K562 (cell line): ENCODE measurements around the gene WAS. TPM values are rescaled to one million over a fixed set of nuclear protein-coding genes. Genes with fewer than 3 reads are reported as not detected.
"Not testable (repeated sequence)": the region's sequence is repeated elsewhere in the genome, so short reads cannot be mapped to it uniquely, and the experiment has no call there.

ENCODE experiments used
- ATAC-seq: fragments of 200-7000 bp; cut with Tn5 transposase; 3 replicates; pipeline ENCODE4 v1.9.1; 2020; ENCODE audit warnings: moderate library complexity
- BruUV-seq: library from RNA; stranded (reverse); fragments of 400-500 nt; replicated peaks from 2 replicates; lab custom pipeline; 2021; lab: Mats Ljungman, UMichigan
- CTCF ChIA-PET: fragments of 300-600 bp; formaldehyde crosslinking; extraction: SDS; loops from one replicate; lab custom pipeline; 2021; ENCODE audit warnings: low intra/inter-chr PET ratio; lab: Yijun Ruan, JAX
- POLR2A ChIA-PET: fragments of 300-600, 350-650 bp; sonication (Branson Sonifier 250); formaldehyde crosslinking; extraction: SDS; loops from one replicate; lab custom pipeline; 2021; ENCODE audit warnings: antibody characterized with exemption, inconsistent platforms; lab: Yijun Ruan, JAX
- DNase-seq, 4 experiments: peaks; one replicate each; pipeline versions ENCODE4 v3.0.0 to v3.0.0-alpha.2; 2011 to 2018; ENCODE audit warnings: low spot score in 3 of 4, mixed read lengths in 3 of 4; ENCODE audit errors: extremely low read depth in 1 of 4
- FAIRE-seq: peaks from 2 replicates; lab custom pipeline; 2011; peaks lifted over from hg19 to GRCh38; lab: Jason Lieb, UNC
- H2AFZ ChIP-seq: 2 replicates; pipeline ENCODE4 v1.6.0; 2011; ENCODE audit warnings: low read depth, low read length, control low read depth, inconsistent platforms
- H3K27ac ChIP-seq: fragments of 200-600 bp; 3 replicates; pipeline ENCODE4 v1.8.0; 2011; ENCODE audit warnings: low read depth, mild to moderate bottlenecking, control low read depth, inconsistent platforms, low read length, moderate library complexity, mixed read lengths; ENCODE audit errors: extremely low read depth
- H3K27me3 ChIP-seq, 2 experiments: fragments of 300-600 bp in 1 of 2; 2 replicates in 1 of 2; 3 replicates in 1 of 2; pipeline versions ENCODE4 v1.6.0 to v1.8.0; 2011; ENCODE audit warnings: inconsistent platforms in 2 of 2, low read length in 2 of 2, mild to moderate bottlenecking in 1 of 2, mixed read lengths in 1 of 2, moderate library complexity in 1 of 2; ENCODE audit not compliant: control insufficient read depth in 2 of 2, insufficient read depth in 2 of 2
- H3K36me3 ChIP-seq: fragments of 300-600 bp; 3 replicates; pipeline ENCODE4 v1.8.0; 2011; ENCODE audit warnings: mild to moderate bottlenecking, low read length, inconsistent platforms; ENCODE audit not compliant: control insufficient read depth, insufficient read depth
- H3K4me1 ChIP-seq, 2 experiments: fragments of 200-600 bp in 1 of 2; replicated peaks in 1 of 2; 2 replicates in 1 of 2; 3 replicates in 1 of 2; pipeline versions ENCODE4 v1.5.1 to v1.8.0; 2011; ENCODE audit warnings: inconsistent platforms in 2 of 2, low read length in 2 of 2, mild to moderate bottlenecking in 1 of 2, mixed read lengths in 1 of 2, moderate library complexity in 1 of 2; ENCODE audit not compliant: control insufficient read depth in 2 of 2, insufficient read depth in 2 of 2
- H3K4me2 ChIP-seq: 2 replicates; pipeline ENCODE4 v1.6.1; 2011; ENCODE audit warnings: low read length, control low read depth, inconsistent platforms, mixed read lengths; ENCODE audit not compliant: insufficient read depth
- H3K4me3 ChIP-seq: fragments of 200-600 bp; sonication (generic), shearing (Covaris generic); 2 replicates; pipeline ENCODE4 v1.5.1; 2016; ENCODE audit warnings: control low read depth, inconsistent platforms
- H3K79me2 ChIP-seq: fragments of 200-600 bp; 3 replicates; pipeline ENCODE4 v1.8.0; 2011; ENCODE audit warnings: low read length, inconsistent platforms; ENCODE audit not compliant: control insufficient read depth, insufficient read depth
- H3K9ac ChIP-seq, 2 experiments: 2 replicates each; pipeline versions ENCODE4 v1.6.0 to v1.6.1; 2011; ENCODE audit warnings: low read depth in 2 of 2, low read length in 2 of 2, control low read depth in 1 of 2, inconsistent platforms in 1 of 2, mild to moderate bottlenecking in 1 of 2, mixed read lengths in 1 of 2; ENCODE audit not compliant: insufficient read depth in 1 of 2
- H3K9me1 ChIP-seq: one replicate; pipeline ENCODE4 v1.6.0; 2011; ENCODE audit warnings: inconsistent platforms, mild to moderate bottlenecking, low read length, moderate library complexity; ENCODE audit not compliant: control insufficient read depth, insufficient read depth
- H3K9me3 ChIP-seq: replicated peaks from 2 replicates; pipeline ENCODE4 v1.5.1; 2011; ENCODE audit warnings: low read depth, low read length, inconsistent platforms; ENCODE audit not compliant: control insufficient read depth, insufficient read depth
- H4K20me1 ChIP-seq: replicated peaks from 2 replicates; pipeline ENCODE4 v1.6.1; 2011; ENCODE audit warnings: low read length, inconsistent platforms, mixed read lengths; ENCODE audit not compliant: control insufficient read depth, insufficient read depth
- GTF2A2 ChIP-seq: IDR thresholded peaks from 2 replicates; pipeline ENCODE4 v1.6.1; 2016; ENCODE audit warnings: mild to moderate bottlenecking, missing genetic modification characterization, missing compliant biosample characterization
- HDAC8 ChIP-seq: fragments of 450-650 bp; IDR thresholded peaks from 2 replicates; pipeline ENCODE4 v1.6.1; 2016; ENCODE audit warnings: mild to moderate bottlenecking, missing genetic modification characterization, moderate library complexity, missing compliant biosample characterization
- MECOM ChIP-seq: fragments of 250-450 bp; sonication (Bioruptor Pico); IDR thresholded peaks from 2 replicates; pipeline ENCODE4 v1.8.0; 2022; ENCODE audit warnings: inconsistent platforms
- NCOA2 ChIP-seq, 2 experiments: fragments of 450-650 bp; IDR thresholded peaks; 2 replicates each; pipeline ENCODE4 v1.6.1; 2018; ENCODE audit warnings: mild to moderate bottlenecking in 2 of 2, moderate library complexity in 1 of 2; ENCODE audit not compliant: partially characterized antibody in 2 of 2
- SMARCA4 ChIP-seq: fragments of 450-650 bp; IDR thresholded peaks from 2 replicates; pipeline ENCODE4 v1.6.1; 2016
- STAT6 ChIP-seq: sonication (generic); formaldehyde crosslinking; IDR thresholded peaks from 2 replicates; pipeline ENCODE4 v1.8.1; 2023; ENCODE audit warnings: mild to moderate bottlenecking, missing genetic modification reagents
- WGBS: fragments of 100-300 bp; shearing (Covaris generic); methylation state at CpG from one replicate; pipeline ENCODE4 v1.1.6; 2016; ENCODE audit warnings: low coverage, mixed read lengths; ENCODE audit not compliant: insufficient coverage; ENCODE audit errors: missing lambda C conversion rate; 5-methylcytosine and 5-hydroxymethylcytosine counted together
- in situ Hi-C: fragments of 300-500 bp; cut with MboI; formaldehyde crosslinking; loops from 4 replicates; pipeline ENCODE4 v1.15.0; 2018; ENCODE audit warnings: inconsistent platforms, mixed read lengths
- intact Hi-C: fragments of 100-400 bp; cut with micrococcal nuclease; formaldehyde crosslinking; loops from 2 replicates; pipeline ENCODE4 v1.14.2; 2022
- polyA plus RNA-seq, 8 experiments: library from polyadenylated mRNA; depleted of rRNA in 4 of 8; stranded (reverse) in 5 of 8; unstranded in 3 of 8; fragments of >200 nt; fragmentation: Nextera tagmentation in 2 of 8; fragmentation: Illumina TruSeq in 1 of 8; extraction: Ambion mirVana in 2 of 8; extraction: Trizol in 1 of 8; gene quantifications; 2 replicates each; pipeline versions ENCODE4 v1.2.1 to v1.2.3, GENCODE V29; 2011 to 2014; ENCODE audit warnings: inconsistent platforms in 1 of 8, missing spikeins in 1 of 8
- total RNA-seq, 7 experiments: library from RNA; depleted of rRNA in 6 of 7; stranded (reverse); fragments of >200 nt in 6 of 7; fragmentation: Illumina TruSeq in 2 of 7; extraction: Trizol in 2 of 7; gene quantifications; 2 replicates each; pipeline versions ENCODE4 v1.2.1 to v1.2.3, GENCODE V29; 2011 to 2021; ENCODE audit warnings: low replicate concordance in 1 of 7
- TF ChIP-seq, protein P1 (sequence below): fragments of 450-650 bp; IDR thresholded peaks from 2 replicates; pipeline ENCODE4 v1.6.1; 2016; ENCODE audit warnings: mild to moderate bottlenecking, moderate library complexity

The WAS gene
- total and polyA plus RNA-seq, 9 of the 15 experiments (the other 6 are each of a cell fraction or from before 2014, with no cell fraction given), result 0.11 to 16.1 (median 3.8) TPM

- TF ChIP-seq, protein P1, sequence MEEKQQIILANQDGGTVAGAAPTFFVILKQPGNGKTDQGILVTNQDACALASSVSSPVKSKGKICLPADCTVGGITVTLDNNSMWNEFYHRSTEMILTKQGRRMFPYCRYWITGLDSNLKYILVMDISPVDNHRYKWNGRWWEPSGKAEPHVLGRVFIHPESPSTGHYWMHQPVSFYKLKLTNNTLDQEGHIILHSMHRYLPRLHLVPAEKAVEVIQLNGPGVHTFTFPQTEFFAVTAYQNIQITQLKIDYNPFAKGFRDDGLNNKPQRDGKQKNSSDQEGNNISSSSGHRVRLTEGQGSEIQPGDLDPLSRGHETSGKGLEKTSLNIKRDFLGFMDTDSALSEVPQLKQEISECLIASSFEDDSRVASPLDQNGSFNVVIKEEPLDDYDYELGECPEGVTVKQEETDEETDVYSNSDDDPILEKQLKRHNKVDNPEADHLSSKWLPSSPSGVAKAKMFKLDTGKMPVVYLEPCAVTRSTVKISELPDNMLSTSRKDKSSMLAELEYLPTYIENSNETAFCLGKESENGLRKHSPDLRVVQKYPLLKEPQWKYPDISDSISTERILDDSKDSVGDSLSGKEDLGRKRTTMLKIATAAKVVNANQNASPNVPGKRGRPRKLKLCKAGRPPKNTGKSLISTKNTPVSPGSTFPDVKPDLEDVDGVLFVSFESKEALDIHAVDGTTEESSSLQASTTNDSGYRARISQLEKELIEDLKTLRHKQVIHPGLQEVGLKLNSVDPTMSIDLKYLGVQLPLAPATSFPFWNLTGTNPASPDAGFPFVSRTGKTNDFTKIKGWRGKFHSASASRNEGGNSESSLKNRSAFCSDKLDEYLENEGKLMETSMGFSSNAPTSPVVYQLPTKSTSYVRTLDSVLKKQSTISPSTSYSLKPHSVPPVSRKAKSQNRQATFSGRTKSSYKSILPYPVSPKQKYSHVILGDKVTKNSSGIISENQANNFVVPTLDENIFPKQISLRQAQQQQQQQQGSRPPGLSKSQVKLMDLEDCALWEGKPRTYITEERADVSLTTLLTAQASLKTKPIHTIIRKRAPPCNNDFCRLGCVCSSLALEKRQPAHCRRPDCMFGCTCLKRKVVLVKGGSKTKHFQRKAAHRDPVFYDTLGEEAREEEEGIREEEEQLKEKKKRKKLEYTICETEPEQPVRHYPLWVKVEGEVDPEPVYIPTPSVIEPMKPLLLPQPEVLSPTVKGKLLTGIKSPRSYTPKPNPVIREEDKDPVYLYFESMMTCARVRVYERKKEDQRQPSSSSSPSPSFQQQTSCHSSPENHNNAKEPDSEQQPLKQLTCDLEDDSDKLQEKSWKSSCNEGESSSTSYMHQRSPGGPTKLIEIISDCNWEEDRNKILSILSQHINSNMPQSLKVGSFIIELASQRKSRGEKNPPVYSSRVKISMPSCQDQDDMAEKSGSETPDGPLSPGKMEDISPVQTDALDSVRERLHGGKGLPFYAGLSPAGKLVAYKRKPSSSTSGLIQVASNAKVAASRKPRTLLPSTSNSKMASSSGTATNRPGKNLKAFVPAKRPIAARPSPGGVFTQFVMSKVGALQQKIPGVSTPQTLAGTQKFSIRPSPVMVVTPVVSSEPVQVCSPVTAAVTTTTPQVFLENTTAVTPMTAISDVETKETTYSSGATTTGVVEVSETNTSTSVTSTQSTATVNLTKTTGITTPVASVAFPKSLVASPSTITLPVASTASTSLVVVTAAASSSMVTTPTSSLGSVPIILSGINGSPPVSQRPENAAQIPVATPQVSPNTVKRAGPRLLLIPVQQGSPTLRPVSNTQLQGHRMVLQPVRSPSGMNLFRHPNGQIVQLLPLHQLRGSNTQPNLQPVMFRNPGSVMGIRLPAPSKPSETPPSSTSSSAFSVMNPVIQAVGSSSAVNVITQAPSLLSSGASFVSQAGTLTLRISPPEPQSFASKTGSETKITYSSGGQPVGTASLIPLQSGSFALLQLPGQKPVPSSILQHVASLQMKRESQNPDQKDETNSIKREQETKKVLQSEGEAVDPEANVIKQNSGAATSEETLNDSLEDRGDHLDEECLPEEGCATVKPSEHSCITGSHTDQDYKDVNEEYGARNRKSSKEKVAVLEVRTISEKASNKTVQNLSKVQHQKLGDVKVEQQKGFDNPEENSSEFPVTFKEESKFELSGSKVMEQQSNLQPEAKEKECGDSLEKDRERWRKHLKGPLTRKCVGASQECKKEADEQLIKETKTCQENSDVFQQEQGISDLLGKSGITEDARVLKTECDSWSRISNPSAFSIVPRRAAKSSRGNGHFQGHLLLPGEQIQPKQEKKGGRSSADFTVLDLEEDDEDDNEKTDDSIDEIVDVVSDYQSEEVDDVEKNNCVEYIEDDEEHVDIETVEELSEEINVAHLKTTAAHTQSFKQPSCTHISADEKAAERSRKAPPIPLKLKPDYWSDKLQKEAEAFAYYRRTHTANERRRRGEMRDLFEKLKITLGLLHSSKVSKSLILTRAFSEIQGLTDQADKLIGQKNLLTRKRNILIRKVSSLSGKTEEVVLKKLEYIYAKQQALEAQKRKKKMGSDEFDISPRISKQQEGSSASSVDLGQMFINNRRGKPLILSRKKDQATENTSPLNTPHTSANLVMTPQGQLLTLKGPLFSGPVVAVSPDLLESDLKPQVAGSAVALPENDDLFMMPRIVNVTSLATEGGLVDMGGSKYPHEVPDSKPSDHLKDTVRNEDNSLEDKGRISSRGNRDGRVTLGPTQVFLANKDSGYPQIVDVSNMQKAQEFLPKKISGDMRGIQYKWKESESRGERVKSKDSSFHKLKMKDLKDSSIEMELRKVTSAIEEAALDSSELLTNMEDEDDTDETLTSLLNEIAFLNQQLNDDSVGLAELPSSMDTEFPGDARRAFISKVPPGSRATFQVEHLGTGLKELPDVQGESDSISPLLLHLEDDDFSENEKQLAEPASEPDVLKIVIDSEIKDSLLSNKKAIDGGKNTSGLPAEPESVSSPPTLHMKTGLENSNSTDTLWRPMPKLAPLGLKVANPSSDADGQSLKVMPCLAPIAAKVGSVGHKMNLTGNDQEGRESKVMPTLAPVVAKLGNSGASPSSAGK, result no peak
- TF ChIP-seq HDAC8 (tag) (no peak), GTF2A2 (tag) (no peak), NCOA2 (IDR thresholded peaks at IDR 0.05; ENCODE audit: partially characterized antibody in 2 of 2) (no peak), SMARCA4 (no peak), MECOM (CRISPR knock-in tag) (no peak), STAT6 (CRISPR knock-in tag) (no peak)
Observed at GRCh38 chrX:48681539-48682183, 1.9 kb upstream of the WAS start (continued).

DNA sequence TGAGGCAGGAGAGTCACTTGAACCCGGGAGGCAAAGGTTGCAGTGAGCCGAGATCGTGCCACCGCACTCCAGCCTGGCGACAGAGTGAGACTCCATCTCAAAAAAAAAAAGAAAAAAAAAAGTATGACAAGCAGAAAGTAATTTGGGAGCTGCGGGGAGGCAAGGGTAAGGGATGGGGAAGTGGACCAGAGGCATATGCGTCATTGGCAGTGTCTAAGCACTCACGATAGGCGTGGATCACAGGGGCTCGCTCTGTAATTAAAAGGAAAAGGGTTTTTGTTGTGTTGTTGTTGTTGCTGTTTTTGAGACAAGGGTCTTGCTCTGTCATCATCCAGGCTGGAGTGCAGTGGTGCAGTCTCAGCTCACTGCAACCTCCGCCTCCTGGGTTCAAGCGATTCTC is 804 bp upstream of the WAS start:
- ATAC-seq, H3K4me3 ChIP-seq, H3K9me1 ChIP-seq, H3K9me3 ChIP-seq, H2AFZ ChIP-seq, H3K4me2 ChIP-seq, POLR2A ChIA-PET, CTCF ChIA-PET, H3K36me3 ChIP-seq, DNase-seq, BruUV-seq, FAIRE-seq, in situ Hi-C loops, H3K79me2 ChIP-seq, H3K27me3 ChIP-seq, H3K27ac ChIP-seq, intact Hi-C loops, H3K9ac ChIP-seq, H4K20me1 ChIP-seq: not testable (repeated sequence)
- H3K4me1 ChIP-seq, result peaks cover 23 to 24% of the 10 kb centered on the region in 2 experiments; a peak in 4 of 5 replicates
- 81% methylated on average over 6 of the region's 12 CpGs for WGBS
